OCI-LY3 (cell line): Measurements from ENCODE around the gene CCDC106.

Experiments used
- H2AFZ ChIP-seq: fragments of 200-600, 300-600 bp; shearing (Covaris generic); 2 replicates; pipeline ENCODE4 v1.6.0; 2014; ENCODE audit warnings: antibody characterized with exemption, low read depth, low read length
- H3K27ac ChIP-seq: fragments of 200-600, 300-600 bp; sonication (generic); 2 replicates; pipeline ENCODE4 v1.5.1; 2014; ENCODE audit warnings: mild to moderate bottlenecking, low read length, moderate library complexity, mixed read lengths
- H3K27me3 ChIP-seq: fragments of 200-600, 300-600 bp; sonication (generic); 2 replicates; pipeline ENCODE4 v1.6.1; 2014; ENCODE audit warnings: low read depth, low read length, mixed read lengths
- H3K36me3 ChIP-seq: fragments of 200-600, 300-600 bp; sonication (generic); replicated peaks from 2 replicates; pipeline ENCODE3; 2014; ENCODE audit warnings: low read depth, low read length, mixed read lengths
- H3K4me1 ChIP-seq: fragments of 300-600, 200-600 bp; sonication (generic); 2 replicates; pipeline ENCODE4 v1.6.1; 2014; ENCODE audit warnings: low read length, mixed read lengths
- H3K4me2 ChIP-seq: fragments of 200-600, 300-600 bp; sonication (generic); 2 replicates; pipeline ENCODE4 v1.6.1; 2014; ENCODE audit warnings: low read length, mixed read lengths
- H3K4me3 ChIP-seq: fragments of 300-600, 200-600 bp; sonication (generic); 2 replicates; pipeline ENCODE4 v1.5.1; 2014; ENCODE audit warnings: antibody characterized with exemption, mild to moderate bottlenecking, low read length, moderate library complexity
- H3K79me2 ChIP-seq: fragments of 300-600, 200-600 bp; shearing (Covaris generic); 2 replicates; pipeline ENCODE4 v1.6.1; 2014; ENCODE audit warnings: mild to moderate bottlenecking, low read length, mixed read lengths
- H3K9ac ChIP-seq: fragments of 300-600, 200-600 bp; shearing (Covaris generic); 2 replicates; pipeline ENCODE4 v1.6.0; 2014; ENCODE audit warnings: mild to moderate bottlenecking, low read length, moderate library complexity
- H3K9me3 ChIP-seq: fragments of 200-600, 300-600 bp; shearing (Covaris generic); 2 replicates; pipeline ENCODE4 v1.6.1; 2014; ENCODE audit warnings: low read length, mixed read lengths; ENCODE audit not compliant: insufficient read depth
- H4K20me1 ChIP-seq: fragments of 200-600, 300-600 bp; sonication (generic); 2 replicates; pipeline ENCODE4 v1.6.1; 2016; ENCODE audit warnings: low read length, mixed read lengths; ENCODE audit not compliant: insufficient read depth
- EZH2phosphoT487 ChIP-seq: fragments of 200-600 bp; shearing (Covaris generic); IDR thresholded peaks from 2 replicates; pipeline ENCODE4 v1.6.1; 2018; ENCODE audit warnings: antibody characterized with exemption, mixed run types, low read depth
- TF ChIP-seq, protein P1 (sequence below): fragments of 200-600, 300-600 bp; sonication (generic); IDR thresholded peaks from 2 replicates; pipeline ENCODE4 v1.5.1; 2014; ENCODE audit warnings: antibody characterized with exemption, low read length, low read depth

CCDC106 gene

DNA sequence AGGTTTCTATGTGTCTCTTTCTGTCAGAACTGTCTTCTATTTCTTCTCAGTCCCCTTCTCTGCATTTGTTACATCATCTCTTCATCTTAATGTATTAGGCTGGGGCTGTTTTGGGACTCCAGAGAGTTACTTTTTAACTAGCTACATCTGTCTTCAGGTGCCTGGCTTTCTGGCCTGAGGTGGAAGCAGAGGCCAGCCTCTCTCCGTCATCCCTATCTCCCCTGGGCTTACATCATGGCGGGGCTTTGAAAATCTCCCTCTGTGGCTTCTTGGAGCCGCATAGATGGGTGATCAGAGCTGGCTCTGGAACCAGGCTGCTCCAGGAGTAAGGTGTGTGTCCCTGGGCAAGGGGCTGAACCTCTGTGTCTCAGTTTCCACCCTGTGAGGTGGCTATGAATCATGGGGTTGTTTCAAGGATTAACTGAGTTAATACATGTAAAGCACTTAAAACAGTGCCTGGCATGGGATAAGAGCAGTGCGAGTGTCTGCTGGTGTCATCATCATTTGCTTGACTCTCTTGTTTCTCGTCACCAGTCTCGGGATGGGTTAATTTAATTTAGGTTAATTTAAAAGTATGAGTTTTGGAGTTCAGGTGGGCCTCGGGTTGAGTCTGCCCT lies 29.0 kb downstream of the CCDC106 start:
- Histone ChIP-seq H3K4me1 (peaks cover 47% of the 10 kb centered on the region), H3K27ac (peak overlapping the region; percentile 92), H4K20me1 (peaks cover 49% of the 10 kb centered on the region), H2AFZ (no peak overlapping the region), H3K9me3 (no peaks in the 10 kb centered on the region), H3K4me2 (peak overlapping the region; percentile 93), H3K4me3 (peak overlapping the region; percentile 99), H3K36me3 (peaks cover 45% of the 10 kb centered on the region), H3K9ac (peak overlapping the region; percentile 93), H3K79me2 (peaks cover 91% of the 10 kb centered on the region), H3K27me3 (no peaks in the 10 kb centered on the region)
- TF ChIP-seq, protein P1, sequence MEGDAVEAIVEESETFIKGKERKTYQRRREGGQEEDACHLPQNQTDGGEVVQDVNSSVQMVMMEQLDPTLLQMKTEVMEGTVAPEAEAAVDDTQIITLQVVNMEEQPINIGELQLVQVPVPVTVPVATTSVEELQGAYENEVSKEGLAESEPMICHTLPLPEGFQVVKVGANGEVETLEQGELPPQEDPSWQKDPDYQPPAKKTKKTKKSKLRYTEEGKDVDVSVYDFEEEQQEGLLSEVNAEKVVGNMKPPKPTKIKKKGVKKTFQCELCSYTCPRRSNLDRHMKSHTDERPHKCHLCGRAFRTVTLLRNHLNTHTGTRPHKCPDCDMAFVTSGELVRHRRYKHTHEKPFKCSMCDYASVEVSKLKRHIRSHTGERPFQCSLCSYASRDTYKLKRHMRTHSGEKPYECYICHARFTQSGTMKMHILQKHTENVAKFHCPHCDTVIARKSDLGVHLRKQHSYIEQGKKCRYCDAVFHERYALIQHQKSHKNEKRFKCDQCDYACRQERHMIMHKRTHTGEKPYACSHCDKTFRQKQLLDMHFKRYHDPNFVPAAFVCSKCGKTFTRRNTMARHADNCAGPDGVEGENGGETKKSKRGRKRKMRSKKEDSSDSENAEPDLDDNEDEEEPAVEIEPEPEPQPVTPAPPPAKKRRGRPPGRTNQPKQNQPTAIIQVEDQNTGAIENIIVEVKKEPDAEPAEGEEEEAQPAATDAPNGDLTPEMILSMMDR, result no peak
- no peak for TF ChIP-seq EZH2phosphoT487

DNA sequence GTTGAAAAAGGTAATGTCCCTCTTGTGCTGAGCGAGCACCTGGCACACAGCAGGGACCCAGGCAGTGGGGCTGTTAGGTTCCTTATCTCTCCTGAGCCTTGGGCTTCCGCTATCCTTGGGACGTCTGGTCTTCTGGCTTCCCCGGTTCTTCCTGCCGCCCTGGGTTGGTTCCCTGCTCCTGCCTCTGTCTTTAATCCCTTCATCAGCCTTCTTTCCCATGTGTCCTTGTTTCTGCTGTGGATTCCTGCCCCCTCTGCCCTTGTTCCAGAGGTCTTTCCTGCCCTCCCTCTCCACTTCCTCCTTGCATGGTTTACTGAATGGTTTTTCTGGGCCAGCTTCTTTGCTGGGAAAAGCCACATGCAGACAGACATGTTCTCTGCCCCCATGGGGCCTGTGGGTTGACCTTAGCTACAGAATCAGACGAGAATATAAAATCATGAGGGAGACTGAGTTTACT lies 29.6 kb downstream of the CCDC106 start:
- Histone ChIP-seq H3K27me3 (no peaks in the 10 kb centered on the region), H2AFZ (no peak overlapping the region), H3K4me2 (peak overlapping the region; percentile 93), H3K4me3 (peak overlapping the region; percentile 99), H4K20me1 (peaks cover 48% of the 10 kb centered on the region), H3K9me3 (no peaks in the 10 kb centered on the region), H3K36me3 (peaks cover 44% of the 10 kb centered on the region), H3K27ac (peak overlapping the region; percentile 92), H3K9ac (peak overlapping the region; percentile 93), H3K4me1 (peaks cover 47% of the 10 kb centered on the region), H3K79me2 (peaks cover 90% of the 10 kb centered on the region)
- no peak for TF ChIP-seq EZH2phosphoT487
- TF ChIP-seq, protein P1, result no peak

DNA sequence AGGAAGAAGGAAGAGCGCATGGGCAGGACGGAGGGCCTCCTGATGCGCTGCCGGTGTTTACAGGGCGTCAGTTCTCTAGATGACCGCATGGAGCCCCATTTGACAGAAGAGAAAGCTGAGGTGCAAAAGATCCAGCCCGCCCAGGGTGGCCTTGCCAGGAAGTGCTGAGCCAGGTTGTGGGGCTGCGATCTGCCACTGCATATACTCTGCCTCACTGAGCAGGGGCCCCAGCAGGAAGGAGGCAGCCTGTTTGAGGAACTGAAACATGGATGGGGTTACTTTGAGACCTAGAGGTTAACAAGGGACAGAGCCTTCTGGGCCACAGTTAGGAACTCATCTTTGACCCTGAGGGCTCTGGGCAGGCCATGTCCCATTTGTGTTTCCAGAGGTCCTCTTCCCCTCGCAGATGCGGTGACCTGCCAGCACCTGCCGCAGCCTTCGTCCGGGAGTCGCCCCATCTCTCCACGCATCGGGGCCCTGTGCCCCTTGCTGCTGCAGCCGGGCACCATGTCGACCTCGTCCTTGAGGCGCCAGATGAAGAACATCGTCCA lies 30.2 kb downstream of the CCDC106 start:
- peak overlapping the region; percentile 93 for H3K4me2 ChIP-seq

More for the DNA sequence above, 30.2 kb downstream of the CCDC106 start:
- Histone ChIP-seq H3K36me3 (peaks cover 44% of the 10 kb centered on the region), H3K4me1 (peaks cover 46% of the 10 kb centered on the region), H3K9ac (peak overlapping the region; percentile 93), H4K20me1 (peaks cover 47% of the 10 kb centered on the region), H2AFZ (no peak overlapping the region), H3K27me3 (no peaks in the 10 kb centered on the region), H3K4me3 (peak overlapping the region; percentile 99), H3K27ac (peak overlapping the region; percentile 92), H3K9me3 (no peaks in the 10 kb centered on the region), H3K79me2 (peaks cover 88% of the 10 kb centered on the region)
- TF ChIP-seq, protein P1, result no peak; the same call in none of the 2 replicates
- TF ChIP-seq EZH2phosphoT487, result no peak
